Measurements from ENCODE around the gene PHLDA2.
"Not testable (repeated sequence)": the region's sequence is repeated elsewhere in the genome, so short reads cannot be mapped to it uniquely, and the experiment has no call there.

The PHLDA2 gene

DNA sequence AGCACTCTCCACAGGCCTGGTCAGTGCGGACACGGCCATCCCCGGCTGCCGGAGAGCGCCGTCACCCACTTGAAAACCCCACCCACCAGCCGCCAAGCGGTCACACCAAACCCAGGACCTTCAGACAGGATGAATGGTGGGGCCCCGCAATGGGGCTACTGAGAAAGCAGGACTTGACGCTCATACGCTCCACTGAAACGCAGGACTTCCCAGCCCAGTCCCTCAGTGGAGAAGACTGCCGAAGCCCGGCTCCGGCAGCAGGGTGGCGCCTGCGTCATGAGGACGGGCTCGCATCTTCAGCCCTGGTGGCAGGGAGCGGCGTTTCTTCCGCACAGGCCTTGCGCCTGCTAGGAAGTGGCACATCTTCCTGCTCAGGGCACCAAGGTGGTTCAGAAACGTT lies 15.3 kb upstream of the PHLDA2 start:
- DNase-seq, result no peak

DNA sequence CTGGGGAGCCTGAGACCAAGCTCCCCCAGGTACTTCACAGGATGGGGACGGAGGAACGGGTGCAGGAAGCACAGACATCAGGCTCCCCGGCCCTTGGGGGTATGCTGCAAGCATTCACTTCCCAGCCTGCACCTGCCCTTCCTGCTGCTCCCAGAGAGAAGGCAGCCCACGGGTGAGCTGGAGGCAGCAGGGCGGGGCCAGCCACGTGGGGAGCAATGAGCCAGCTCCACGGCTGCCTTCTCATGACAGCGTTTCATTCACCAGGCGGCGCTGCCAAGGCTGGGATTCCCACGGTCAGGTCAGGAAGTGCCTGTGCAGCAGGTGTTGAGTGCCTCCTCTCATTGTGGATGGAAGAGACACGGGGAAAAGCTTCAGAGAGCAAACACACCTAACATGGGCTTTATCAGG lies 14.5 kb upstream of the PHLDA2 start:
- no peak for DNase-seq

DNA sequence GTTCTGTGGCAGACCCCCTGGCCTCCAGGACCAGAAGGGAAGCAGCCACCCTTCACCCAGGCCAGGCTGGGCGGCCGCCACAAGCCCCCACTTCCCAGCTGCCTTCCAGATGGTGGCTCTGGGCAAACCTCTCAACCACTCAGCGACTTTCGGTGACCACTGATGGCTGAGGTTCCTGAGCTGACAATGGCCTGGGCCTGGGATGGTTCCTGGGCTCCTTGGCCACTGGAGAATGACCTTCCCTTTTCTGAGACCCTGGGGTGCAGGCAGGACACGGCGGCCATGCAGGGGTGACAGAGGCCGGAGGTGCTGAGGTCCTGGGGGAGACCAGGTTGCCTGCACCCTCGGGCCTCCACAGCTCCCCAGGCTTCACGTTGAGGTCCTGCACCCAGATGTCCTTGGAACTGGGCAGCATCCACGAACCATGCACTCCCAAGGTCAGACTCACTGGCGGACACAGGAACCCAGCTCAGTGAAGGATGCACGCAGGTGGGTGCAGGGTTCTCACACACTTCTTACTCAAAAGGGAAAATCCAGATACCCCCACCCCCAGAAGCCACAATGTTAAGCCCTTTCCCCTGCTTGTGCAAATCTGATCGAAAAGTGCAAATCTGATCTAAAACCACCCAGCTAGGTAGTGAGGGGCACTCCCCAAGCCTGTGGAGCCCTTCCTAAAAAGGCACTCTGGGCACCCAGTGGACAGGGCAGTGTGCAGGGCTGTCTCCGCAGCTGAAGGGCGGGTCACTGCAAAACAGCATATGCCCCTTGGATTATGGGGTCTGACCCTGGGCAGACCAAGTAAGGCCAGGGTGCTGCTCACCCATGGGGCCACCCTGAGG lies 13.9 kb upstream of the PHLDA2 start:
- no peak for DNase-seq

DNA sequence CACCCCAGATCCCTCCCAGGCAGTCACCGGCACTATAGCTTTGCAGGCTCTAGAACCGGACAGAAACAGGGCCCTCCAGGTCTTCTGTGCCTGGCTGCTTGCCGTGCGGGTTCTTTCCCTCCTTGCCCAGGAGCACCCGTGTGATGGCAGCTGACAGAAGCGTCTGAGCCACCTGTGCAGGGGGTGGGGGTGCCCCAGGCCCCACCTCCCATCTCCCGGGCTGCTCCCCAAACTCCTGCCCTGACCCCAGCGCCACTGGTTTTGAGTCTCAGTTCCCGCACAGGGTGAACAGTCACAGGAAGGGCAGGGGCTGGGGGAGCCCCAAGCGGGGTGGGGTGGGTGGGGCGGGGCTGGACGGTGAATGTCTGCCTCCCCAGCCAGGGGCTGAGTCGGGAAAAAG lies 13.2 kb upstream of the PHLDA2 start:
- DNase-seq, result no peak

DNA sequence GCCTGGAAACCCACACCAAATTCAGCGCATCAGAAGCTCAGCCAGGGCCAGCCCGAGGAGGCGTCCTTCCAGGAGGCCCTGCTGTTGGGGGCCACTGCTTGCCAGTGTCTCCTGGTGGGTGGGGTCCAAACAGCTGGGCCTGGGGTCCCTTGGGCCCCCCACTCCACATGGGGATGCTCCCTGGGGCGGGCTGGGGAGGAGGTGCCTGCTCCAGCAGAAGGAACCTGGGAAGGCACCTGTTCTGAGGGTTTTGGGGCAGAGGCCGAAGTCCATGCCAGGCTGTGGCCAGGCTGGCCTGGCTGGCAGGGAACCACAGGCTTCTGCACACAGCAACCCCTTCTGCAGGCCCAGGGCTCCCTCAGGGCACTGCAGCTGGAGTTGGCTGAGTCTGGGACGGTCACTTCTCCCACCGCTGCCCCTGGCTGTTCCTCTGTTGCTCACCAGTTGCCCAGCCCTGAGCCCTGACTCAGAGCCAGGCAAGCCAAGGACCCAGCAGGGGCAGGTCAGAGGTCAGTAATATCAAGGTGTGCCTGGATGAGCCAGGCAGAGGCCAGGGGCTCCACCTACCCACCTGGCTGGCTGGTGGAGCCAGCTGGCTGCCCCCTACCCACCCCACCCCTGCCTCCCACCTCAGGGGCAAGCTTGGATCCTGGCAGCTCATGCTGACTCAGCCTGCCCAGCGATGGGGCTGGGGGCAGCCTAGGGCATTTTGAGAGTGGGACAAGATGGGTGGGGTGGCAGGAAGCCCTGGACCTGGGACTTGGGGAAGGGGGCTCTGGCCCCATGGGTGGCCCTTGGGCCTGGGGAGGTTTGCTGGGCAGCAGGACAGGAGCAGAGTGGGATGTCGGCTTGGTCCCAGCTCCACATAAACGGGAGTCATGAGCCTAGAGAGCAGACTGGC lies 12.0 kb upstream of the PHLDA2 start:
- DNase-seq, result no peak

DNA sequence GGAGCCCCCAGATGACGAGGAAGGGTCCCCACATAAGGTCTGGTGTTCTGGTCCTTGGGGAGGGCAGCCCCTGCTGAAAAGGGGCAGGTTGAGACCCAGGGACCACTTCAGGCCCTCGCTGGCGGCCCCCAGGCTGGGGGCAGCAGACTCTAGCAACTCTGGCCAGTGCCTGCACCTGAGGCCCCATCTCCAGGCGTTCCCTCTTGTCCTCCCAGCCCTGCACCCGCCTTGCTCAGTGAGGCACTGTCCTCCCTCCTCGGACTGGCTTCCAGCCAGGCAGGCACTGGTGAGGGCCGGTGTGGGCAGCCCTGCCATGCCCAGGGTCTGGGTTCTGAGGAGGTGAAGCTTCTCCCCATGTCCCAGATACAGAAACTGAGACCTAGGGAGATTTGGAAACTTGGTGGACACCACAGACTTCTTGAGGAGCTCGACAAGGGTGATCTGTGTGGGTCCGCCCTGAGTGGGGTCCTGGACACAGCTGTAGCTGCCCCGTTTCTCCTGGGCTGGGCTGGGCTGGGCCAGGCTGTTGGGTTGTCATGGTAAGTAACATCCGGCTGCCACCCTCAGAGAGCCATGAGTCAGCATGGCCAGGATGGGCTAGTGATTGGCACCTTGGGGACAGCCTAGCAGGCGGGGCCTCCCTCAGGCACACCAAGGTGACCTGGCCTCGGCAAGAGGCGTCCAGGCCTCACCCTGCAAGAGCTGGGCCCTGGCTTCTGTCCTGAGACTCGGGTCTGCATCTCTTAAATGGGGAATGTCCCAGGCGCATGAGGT lies 11.1 kb upstream of the PHLDA2 start:
- no peak for DNase-seq

DNA sequence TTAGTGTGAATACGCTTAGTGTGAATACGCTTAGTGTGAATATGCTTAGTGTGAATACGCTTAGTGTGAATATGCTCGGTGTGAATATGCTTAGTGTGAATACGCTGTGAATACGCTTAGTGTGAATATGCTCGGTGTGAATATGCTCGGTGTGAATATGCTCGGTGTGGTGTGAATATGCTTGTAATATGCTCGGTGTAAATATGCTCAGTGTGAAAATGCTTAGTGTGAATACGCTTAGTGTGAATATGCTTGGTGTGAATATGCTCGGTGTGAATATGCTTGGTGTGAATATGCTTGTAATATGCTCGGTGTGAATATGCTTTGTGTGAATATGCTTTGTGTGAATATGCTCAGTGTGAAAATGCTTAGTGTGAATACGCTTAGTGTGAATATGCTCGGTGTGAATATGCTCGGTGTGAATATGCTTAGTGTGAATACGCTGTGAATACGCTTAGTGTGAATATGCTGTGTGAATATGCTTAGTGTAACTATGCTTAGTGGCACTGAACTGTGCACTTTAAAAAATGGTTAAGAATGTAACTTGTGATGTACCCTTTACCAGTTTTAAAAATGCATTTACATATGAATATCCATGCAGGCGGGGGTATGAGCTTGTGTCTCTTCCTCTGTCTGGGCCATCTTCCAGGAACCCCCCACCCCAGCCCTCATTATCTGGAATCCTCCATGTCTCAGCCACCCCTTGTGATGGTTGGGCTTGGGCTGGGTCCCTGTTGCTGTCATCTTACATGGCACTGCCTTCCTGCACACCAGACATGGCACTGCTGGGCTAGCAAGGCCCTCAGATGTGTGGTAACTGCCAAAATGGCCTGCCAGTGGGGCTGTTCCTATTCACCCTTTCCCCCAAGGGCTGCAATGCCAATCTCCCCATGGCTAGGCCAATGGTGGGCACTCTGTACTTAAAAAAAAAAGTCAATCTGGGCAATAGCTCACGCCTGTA lies 9.5 kb upstream of the PHLDA2 start:
- DNase-seq, result not testable (repeated sequence)

DNA sequence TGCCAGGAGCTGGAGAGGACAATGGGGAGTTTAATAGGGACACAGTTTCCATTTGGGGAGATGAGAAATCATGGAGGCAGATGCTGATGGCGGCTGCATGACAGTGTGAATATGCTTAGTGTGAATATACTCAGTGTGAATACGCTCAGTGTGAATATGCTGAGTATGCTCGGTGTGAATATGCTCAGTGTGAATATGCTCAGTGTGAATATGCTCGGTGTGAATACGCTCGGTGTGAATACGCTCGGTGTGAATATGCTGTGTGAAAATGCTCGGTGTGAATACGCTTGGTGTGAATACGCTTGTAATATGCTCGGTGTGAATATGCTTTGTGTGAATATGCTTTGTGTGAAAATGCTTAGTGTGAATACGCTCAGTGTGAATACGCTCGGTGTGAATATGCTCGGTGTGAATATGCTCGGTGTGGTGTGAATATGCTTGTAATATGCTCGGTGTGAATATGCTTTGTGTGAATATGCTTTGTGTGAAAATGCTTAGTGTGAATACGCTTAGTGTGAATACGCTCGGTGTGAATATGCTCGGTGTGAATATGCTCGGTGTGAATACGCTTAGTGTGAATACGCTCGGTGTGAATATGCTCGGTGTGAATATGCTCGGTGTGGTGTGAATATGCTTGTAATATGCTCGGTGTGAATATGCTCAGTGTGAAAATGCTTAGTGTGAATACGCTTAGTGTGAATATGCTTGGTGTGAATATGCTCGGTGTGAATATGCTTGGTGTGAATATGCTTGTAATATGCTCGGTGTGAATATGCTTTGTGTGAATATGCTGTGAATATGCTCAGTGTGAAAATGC lies 8.6 kb upstream of the PHLDA2 start:
- DNase-seq, result not testable (repeated sequence)

DNA sequence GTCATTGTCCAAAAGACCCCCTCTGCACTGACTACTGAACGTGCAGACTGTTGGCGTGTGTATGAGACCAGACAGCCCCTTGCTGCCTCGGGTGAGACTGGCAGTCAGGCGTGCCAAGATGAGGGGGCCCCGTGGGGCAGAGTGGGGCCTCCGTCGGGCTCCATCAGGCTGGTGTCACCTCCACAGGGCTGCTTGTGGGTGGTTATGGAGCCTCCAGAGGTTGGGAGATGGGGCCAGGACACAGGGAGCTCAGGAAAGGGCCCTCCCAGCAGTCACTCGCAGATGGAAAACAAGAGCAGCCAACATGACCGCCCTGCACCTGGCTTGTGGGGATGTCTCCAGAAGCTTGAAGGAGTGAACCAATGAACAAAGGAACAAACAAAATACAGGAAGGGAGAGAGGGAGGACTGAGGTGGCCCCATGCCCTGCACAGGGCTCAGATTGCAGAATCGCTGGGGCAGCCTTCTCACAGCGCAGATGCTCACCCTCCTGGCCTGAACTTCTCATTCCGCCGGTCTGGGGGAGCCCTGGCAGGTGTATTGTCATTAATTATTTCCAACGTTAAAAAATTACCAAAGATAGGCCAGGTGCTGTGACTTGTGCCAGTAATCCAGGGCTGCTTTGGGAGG lies 5.5 kb upstream of the PHLDA2 start:
- DNase-seq, result no peak

DNA sequence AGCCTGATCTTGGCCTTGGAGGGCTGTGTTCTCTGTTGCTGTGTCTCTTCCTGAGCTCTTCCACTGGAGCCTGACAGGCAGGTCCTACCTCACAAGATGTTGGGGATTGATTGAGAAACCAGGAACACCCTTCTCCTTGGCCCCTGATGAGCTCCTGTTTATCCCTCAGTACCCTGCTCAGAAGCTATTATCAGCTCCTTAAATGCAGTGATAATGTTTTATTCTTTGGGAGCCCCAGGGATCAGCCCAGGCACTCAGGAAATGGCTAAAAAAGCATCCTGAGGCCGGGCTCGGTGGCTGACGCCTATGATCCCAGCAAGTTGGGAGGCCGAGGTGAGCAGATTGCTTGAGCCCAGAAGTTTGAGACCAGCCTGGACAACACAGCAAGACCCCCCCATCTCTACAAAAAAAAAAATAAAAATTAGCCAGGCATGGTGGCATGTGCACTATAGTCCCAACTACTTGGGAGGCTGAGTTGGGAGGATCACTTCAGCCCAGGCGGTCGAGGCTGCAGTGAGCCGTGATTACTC lies 4.9 kb upstream of the PHLDA2 start:
- DNase-seq, result no peak

DNA sequence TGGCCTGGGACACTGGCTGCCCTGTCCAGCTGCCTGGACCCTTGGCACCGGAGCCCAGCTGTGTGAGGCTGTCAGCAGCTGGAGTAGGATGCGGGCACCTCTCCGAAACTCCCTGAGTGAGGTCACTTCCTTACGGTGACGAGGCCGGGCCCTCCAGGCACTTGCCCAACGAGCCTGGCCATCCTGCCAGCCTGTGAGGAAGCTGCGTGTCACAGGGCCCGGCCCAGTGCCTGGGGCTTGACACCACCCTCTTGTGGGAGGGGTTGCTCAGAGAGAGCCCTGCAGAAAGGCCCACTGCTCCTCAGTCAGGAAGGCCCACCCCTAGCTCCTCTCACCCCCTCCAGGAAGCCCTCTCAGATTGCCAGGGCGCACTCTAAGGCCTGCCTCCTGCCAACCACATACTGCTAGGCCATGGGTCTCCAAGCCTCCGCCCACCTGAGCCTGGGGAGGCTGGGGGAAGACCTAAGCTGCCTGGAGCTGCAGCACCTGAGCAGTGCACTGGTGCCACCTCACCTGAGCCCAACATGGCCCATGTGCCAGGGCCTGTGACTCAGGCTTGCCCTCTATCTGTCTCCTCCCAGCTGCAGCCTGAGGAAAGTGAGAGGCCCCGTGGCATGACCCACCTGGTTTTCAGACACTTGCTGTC lies 4.3 kb upstream of the PHLDA2 start:
- DNase-seq, result no peak

DNA sequence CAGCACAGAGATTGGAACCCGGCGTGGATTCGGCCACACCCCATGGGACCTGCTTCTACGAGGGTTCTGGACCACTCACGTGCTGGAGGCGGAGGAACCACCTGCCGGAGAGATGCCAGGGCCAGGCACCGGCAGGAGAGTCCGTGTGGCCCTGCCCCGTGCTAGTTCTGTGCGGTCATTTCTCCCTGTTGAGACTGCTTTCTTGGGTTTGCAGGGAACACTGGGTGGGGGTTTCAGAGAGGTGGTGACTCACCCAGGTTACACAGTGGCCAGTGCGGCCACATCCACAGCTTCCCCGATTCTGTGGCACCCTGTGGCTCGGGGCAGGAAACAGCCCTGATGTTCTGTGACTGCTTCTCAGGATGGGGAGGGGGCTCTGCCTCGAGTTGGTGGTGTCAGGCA lies 3.6 kb upstream of the PHLDA2 start:
- DNase-seq, result no peak

DNA sequence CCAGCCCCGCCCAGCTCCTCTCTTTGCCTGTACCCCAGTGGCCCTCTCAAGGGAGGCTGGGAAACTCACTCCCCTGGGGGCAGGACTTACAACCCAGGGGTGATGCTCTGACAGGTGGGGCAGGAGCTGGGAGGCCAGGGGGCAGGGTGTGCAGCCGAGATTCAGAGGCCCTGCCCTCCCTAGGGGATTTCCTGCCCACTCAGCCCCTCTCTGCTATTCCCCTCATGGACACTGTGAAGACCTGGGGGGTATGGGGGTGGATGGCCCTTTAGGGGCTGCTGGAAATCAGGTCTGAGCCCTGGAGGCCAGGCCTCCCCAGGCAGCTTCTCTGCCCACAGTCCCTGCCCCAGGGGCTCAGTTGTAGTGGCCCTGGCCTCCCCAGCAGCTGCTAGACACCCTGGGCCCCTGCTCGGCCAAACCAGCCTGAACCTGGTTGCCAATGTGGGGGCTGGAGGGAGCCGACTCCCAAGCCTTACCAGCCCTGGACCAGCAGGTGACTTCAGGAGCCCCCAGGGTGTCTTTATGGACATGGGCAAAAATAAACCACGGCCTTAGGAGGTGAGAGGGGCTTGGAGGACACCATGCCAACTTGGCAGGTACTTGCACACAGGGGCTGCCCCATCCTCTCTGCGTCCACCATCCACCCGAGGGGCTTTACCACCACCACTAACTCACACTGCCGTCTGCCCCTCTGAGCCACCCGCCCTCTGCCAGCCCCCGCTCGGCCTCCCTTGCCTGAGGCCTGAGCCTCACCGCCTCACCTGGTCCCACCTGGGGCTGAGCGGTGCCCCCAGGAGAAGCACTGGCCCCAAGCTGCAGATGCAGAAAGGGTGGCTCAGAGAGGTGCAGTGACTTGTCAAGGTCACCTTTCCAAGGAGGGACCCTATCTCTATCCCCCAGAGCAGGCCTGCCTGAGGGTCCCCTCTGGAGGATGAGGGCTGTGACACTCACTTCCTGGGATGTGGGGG lies 2.8 kb upstream of the PHLDA2 start:
- DNase-seq, result no peak

DNA sequence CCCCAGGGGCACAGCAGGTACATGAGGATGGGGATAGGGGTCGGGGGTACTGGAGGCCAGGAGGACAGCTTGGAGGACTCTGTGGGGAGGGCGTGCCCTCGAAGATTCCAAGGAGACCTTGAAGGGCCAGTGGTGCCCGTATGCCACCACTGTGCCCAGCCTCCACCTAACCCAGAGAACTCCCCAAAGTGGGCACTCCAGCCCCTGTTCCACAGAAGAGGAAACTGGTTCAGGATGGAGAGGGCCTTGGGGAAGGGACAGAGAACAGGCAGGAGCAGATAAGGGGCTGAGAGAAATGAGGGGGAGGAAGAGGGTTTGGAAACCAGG lies 2.2 kb upstream of the PHLDA2 start:
- no peak for DNase-seq

DNA sequence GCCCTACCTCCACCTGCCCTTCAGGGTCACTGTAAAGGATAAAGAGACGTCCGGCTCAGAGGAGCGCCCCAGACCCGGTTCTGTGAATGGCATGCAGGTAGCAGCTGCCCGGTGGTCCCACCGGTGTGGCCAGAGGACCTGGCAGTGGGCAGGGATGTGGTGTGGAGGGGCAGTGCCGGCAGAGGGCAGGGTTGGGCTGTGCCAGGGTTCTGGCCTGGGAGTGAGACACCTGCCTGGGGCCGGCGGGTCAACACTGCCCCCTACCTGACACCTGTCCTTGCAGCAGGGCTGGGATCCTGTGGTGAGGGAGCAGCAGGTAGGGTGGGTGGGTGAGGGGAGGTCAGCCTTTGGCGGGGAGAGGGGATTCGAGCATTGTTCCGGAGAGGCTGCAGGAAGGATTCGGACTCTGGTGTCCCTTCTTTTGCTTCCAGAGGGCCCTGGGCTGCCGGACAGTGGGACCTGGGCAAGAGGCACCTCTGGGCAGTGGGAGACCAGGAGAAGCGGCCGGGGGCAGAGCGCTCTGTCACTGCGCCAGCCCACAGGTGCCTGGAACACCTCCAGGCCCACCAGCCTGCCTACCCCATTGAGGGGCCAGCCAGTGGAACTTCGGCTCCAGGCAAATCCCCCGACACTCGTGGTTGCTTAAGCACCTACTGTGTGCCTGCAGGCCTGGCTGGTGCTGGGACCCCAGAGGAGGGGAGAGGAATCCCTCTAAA lies 1.6 kb upstream of the PHLDA2 start:
- DNase-seq, result no peak

DNA sequence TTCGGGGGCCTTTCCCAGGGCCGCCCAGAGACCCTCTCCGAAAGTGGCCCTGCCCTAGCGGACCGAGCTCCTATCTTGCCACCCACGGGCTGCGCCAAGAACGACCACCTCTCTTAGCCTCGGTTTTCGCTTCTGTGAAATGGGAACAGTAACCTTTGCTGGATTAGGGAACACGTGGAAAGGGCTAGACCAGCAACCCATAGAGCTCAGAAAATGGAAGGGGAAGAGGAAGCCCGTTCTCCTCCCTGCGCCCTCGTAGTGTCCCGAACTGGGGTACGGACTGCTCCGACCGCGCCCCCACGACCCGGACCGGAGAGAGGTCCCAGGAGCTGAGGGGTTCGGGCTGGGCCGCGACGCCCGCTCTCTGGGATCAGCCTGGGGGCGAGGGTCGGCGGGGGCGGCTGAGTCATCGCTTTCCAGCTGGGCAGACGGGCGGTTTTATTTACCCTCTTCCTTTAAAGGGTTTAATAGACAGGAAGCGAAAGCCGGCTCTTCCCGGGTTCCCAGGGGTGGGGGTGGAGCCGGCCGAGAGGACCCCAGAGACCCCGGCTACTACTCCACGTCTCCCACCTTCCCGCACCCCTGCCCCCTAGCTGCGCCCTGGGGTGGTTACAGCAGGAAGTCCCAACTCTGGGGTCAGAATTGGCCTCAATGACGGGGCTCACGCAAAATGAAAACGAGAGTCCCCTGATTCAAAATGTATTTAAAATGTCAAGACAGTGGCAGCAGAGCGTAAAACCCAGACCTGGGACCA lies 907 bp upstream of the PHLDA2 start:
- no peak for DNase-seq

DNA sequence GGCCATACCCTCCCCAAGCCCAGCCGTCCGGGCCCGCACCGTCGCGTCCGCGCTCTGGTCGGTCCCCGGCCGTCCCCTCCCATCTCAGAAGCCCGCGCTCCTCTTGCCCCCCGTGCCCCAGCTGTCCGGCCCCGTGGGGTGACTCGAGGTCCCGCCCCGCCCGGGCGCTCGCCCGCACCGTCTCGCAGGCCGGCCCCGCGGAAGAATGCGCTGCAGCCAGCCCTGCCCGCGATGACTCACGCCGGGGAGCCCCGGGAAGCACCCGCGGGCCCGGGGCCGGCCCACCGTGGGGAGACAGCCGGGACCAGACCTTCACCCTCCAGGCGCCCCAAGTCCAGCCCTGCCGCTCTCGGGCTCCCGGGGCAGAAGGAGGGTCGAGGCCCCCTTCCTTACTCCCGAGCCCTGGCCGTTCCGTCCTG lies 320 bp upstream of the PHLDA2 start:
- no peak for DNase-seq

Measured in right forelimb (tissue), 1 donor.